Gastrocnemius medialis (tissue), 4 donors: ENCODE results near the gene ITLN2. TPM values are rescaled to one million over a fixed set of nuclear protein-coding genes. Genes with fewer than 3 reads are reported as not detected.
"Not testable (repeated sequence)": the region's sequence is repeated elsewhere in the genome, so short reads cannot be mapped to it uniquely, and the experiment has no call there.

Source experiments
- ATAC-seq, 2 donors: fragments of 150-250 bp; one replicate each; pipeline ENCODE4 v1.9.1; 2016
- DNase-seq, 2 donors: peaks; one replicate each; pipeline ENCODE4 v3.0.0-alpha.2; 2019
- H3K27ac ChIP-seq, 4 donors: fragments of 200-600 bp; sonication (generic); 1 replicate in 1 of 4; 2 replicates in 3 of 4; pipeline ENCODE4 v1.5.1; 2016 to 2018; ENCODE audit warnings: mild to moderate bottlenecking in 2 of 4, moderate library complexity in 1 of 4
- H3K27me3 ChIP-seq, 3 donors: fragments of 200-600 bp; sonication (generic) in 2 of 3; 1 replicate in 1 of 3; 2 replicates in 2 of 3; pipeline versions ENCODE4 v1.5.1 to v1.6.0; 2016 to 2019; ENCODE audit warnings: mild to moderate bottlenecking in 1 of 3, moderate library complexity in 1 of 3
- H3K36me3 ChIP-seq, 2 donors: fragments of 200-600 bp; sonication (generic) in 1 of 2; one replicate each; pipeline ENCODE4 v1.5.1; 2017 to 2018
- H3K4me1 ChIP-seq, 2 donors: fragments of 200-600 bp; sonication (generic) in 1 of 2; one replicate each; pipeline ENCODE4 v1.5.1; 2016 to 2017; ENCODE audit warnings: mild to moderate bottlenecking in 2 of 2
- H3K4me3 ChIP-seq, 4 donors: fragments of 200-600 bp; sonication (generic) in 3 of 4; 1 replicate in 1 of 4; 2 replicates in 3 of 4; pipeline ENCODE4 v1.5.1; 2016 to 2019; ENCODE audit warnings: mild to moderate bottlenecking in 2 of 4
- H3K9me3 ChIP-seq, 3 donors: fragments of 200-600 bp; sonication (generic) in 2 of 3; 1 replicate in 1 of 3; 2 replicates in 2 of 3; pipeline ENCODE4 v1.5.1; 2016 to 2019
- CTCF ChIP-seq, 5 experiments: fragments of 450-650 bp in 3 of 5; fragments of 200-600 bp in 2 of 5; sonication (generic) in 2 of 5; IDR thresholded peaks in 4 of 5; conservative IDR thresholded peaks in 1 of 5; 1 replicate in 4 of 5; 2 replicates in 1 of 5; pipeline ENCODE4 v1.5.1; 2016 to 2019; ENCODE audit warnings: antibody characterized with exemption in 5 of 5, mild to moderate bottlenecking in 3 of 5, moderate library complexity in 3 of 5
- POLR2A ChIP-seq, 2 donors: fragments of 450-650 bp; IDR thresholded peaks; one replicate each; pipeline ENCODE4 v1.6.1; 2017; ENCODE audit warnings: antibody characterized with exemption in 2 of 2, mild to moderate bottlenecking in 2 of 2, moderate library complexity in 2 of 2
- in situ Hi-C, 4 donors: fragments of 200-750 bp; cut with MboI; loops; one replicate each; pipeline versions ENCODE4 v1.15.0 to v1.8.0; 2017; ENCODE audit warnings: low sequenced_read_pairs in 4 of 4
- intact Hi-C: fragments of 100-400 bp; cut with DNase I; formaldehyde crosslinking; loops from one replicate; pipeline ENCODE4 v1.15.1; 2023; ENCODE audit warnings: low total_unique reads
- total RNA-seq, 4 donors: library from RNA; depleted of rRNA; stranded (reverse); fragments of >200 nt; gene quantifications; one replicate each; pipeline versions ENCODE4 v1.1.0 to v1.2.3, GENCODE V29; 2016

ITLN2 gene
- total RNA-seq, 4 donors from 2014 or later, result not detected

- H3K4me3 ChIP-seq, result no peak overlapping the region
- H3K9me3 ChIP-seq, result no peaks in the 10 kb centered on the region
- ATAC-seq, result no peak
- intact Hi-C loops (no loop called here), in situ Hi-C loops (no loop called here)
- TF ChIP-seq CTCF (IDR thresholded peaks at IDR 0.05 in 4 of 5, conservative IDR thresholded peaks at IDR 0.05 in 1 of 5) (no peak), POLR2A (IDR thresholded peaks at IDR 0.05) (no peak)
- H3K36me3 ChIP-seq, result no peaks in the 10 kb centered on the region
- DNase-seq, result no peak
- no peaks in the 10 kb centered on the region for H3K4me1 ChIP-seq
- H3K27ac ChIP-seq, result no peak overlapping the region
- no peaks in the 10 kb centered on the region for H3K27me3 ChIP-seq
Measured at GRCh38 chr1:160925652-160926244, 28.9 kb downstream of the ITLN2 start.

- Histone ChIP-seq H3K4me1 (no peaks in the 10 kb centered on the region), H3K36me3 (no peaks in the 10 kb centered on the region), H3K27ac (no peak overlapping the region), H3K27me3 (no peaks in the 10 kb centered on the region), H3K9me3 (no peaks in the 10 kb centered on the region), H3K4me3 (no peak overlapping the region)
- no peak for ATAC-seq
- in situ Hi-C loops (no loop called here), intact Hi-C loops (no loop called here)
- no peak for DNase-seq
- no peak for TF ChIP-seq POLR2A (IDR thresholded peaks at IDR 0.05)
- no peak for TF ChIP-seq CTCF (IDR thresholded peaks at IDR 0.05 in 4 of 5, conservative IDR thresholded peaks at IDR 0.05 in 1 of 5)
Measured at GRCh38 chr1:160924791-160925651, 29.6 kb downstream of the ITLN2 start.

DNA sequence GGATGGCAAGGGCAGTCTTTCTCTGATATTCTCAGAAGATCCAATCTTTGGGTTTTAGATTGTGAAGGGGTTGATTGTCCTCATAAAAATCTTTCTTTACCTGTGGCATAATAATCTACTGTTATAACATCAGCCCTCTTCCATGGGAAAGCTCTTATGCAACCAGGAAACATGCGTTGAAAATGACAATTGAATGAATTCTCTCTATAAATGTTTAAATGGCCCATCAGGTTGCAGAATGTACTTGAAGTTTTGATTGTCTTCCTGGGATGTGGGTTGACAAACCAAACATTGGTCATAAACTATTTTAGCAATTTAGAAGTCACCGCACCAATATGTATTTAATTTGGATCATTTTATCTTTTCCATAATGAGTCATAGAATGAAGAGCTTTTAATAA lies 37.9 kb downstream of the ITLN2 start:
- TF ChIP-seq POLR2A (IDR thresholded peaks at IDR 0.05) (no peak), CTCF (IDR thresholded peaks at IDR 0.05 in 4 of 5, conservative IDR thresholded peaks at IDR 0.05 in 1 of 5) (no peak)

DNA sequence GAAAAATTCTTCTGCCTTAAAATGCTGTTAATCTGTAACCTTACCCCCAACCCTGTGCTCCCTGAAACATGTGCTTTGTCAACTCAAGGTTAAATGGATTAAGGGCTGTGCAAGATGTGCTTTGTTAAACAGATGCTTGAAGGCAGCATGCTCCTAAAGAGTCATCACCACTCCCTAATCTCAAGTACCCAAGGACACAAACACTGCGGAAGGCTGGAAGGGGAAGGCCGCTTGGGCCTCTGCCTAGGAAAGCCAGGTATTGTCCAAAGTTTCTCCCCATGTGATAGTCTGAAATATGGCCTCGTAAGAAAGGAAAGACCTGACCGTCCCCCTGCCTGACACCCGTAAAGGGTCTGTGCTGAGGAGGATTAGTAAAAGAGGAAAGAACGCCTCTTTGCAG lies 41.4 kb downstream of the ITLN2 start:
- H3K4me3 ChIP-seq, H3K9me3 ChIP-seq, H3K27me3 ChIP-seq, intact Hi-C loops, DNase-seq, H3K36me3 ChIP-seq, H3K27ac ChIP-seq, ATAC-seq, H3K4me1 ChIP-seq, in situ Hi-C loops: not testable (repeated sequence)

More for the DNA sequence above, 37.9 kb downstream of the ITLN2 start:
- intact Hi-C loops, result no loop called here
- DNase-seq (no peak), ATAC-seq (no peak)
- H3K9me3 ChIP-seq, result no peaks in the 10 kb centered on the region
- no peaks in the 10 kb centered on the region for H3K27me3 ChIP-seq
- H3K36me3 ChIP-seq, result no peaks in the 10 kb centered on the region
- no peaks in the 10 kb centered on the region for H3K4me1 ChIP-seq
- H3K27ac ChIP-seq, result no peak overlapping the region
- no peak overlapping the region for H3K4me3 ChIP-seq
- in situ Hi-C loops, result no loop called here

GRCh38 chr1:160911925-160912324 lies 42.7 kb downstream of the ITLN2 start:
- no peak for TF ChIP-seq CTCF (IDR thresholded peaks at IDR 0.05 in 4 of 5, conservative IDR thresholded peaks at IDR 0.05 in 1 of 5)
- no peak for TF ChIP-seq POLR2A (IDR thresholded peaks at IDR 0.05)
- Histone ChIP-seq H3K27ac (no peak overlapping the region), H3K27me3 (no peaks in the 10 kb centered on the region), H3K4me3 (no peak overlapping the region), H3K9me3 (no peaks in the 10 kb centered on the region), H3K4me1 (no peaks in the 10 kb centered on the region), H3K36me3 (no peaks in the 10 kb centered on the region)
- ATAC-seq, result no peak
- intact Hi-C loops (no loop called here), in situ Hi-C loops (no loop called here)
- no peak for DNase-seq
